Measurements from ENCODE around the gene IL3. TPM values are rescaled to one million over a fixed set of nuclear protein-coding genes. Genes with fewer than 3 reads are reported as not detected.

Gene IL3
- total and polyA plus RNA-seq, 11 donors, result not detected

GRCh38 chr5:132102944-132103331 is 42.5 kb downstream of the IL3 start:
- TF ChIP-seq POLR2A (IDR thresholded peaks at IDR 0.05), result no peak
- TF ChIP-seq CTCF (IDR thresholded peaks at IDR 0.05), result no peak
- H3K27ac ChIP-seq, result peak overlapping the region in 7 of 12 donors; percentile 36 to 74 (median 55)
- WGBS, 4 donors, result 60 to 80% (median 70%) methylated on average over 2 to 3 of the region's 3 CpGs
- H3K4me3 ChIP-seq, result no peak overlapping the region
- intact Hi-C loops (cut with DNase I), result loop anchor here in 1 of 10 donors (1.0 kb wide), 1 partner anchor 17 kb away; no protein-coding TSS in a partner anchor
- H3K4me1 ChIP-seq, result peaks cover 0 to 52% (median 17%) of the 10 kb centered on the region in 12 donors
- H3K9me3 ChIP-seq, result no peaks in the 10 kb centered on the region
- no peak for DNase-seq
- H3K36me3 ChIP-seq, result no peaks in the 10 kb centered on the region
- peak in 2 of 4 donors; percentile 13 to 21 for ATAC-seq
- no peaks in the 10 kb centered on the region for H3K27me3 ChIP-seq

GRCh38 chr5:132103332-132103951 is 43.0 kb downstream of the IL3 start:
- peak; percentile 70 to 95 (median 87) for ATAC-seq
- peaks cover 0 to 52% (median 17%) of the 10 kb centered on the region in 12 donors for H3K4me1 ChIP-seq
- H3K27me3 ChIP-seq, result no peaks in the 10 kb centered on the region
- H3K27ac ChIP-seq, result peak overlapping the region in 9 of 12 donors; percentile 22 to 74 (median 49)
- no peak for TF ChIP-seq CTCF (IDR thresholded peaks at IDR 0.05)
- no peak for TF ChIP-seq POLR2A (IDR thresholded peaks at IDR 0.05)
- no peaks in the 10 kb centered on the region for H3K36me3 ChIP-seq
- H3K4me3 ChIP-seq, result no peak overlapping the region
- intact Hi-C loops (cut with DNase I), result loop anchor here in 1 of 10 donors (1.0 kb wide), 1 partner anchor 17 kb away; no protein-coding TSS in a partner anchor
- H3K9me3 ChIP-seq, result no peaks in the 10 kb centered on the region
- peak; percentile 78 to 90 (median 86) for DNase-seq

- 81 to 88% (median 85%) methylated on average over 6 of the region's 6 CpGs for WGBS, 4 donors
- Histone ChIP-seq H3K4me1 (peaks cover 0 to 52% (median 17%) of the 10 kb centered on the region in 12 donors), H3K36me3 (no peaks in the 10 kb centered on the region), H3K27me3 (no peaks in the 10 kb centered on the region), H3K27ac (peak overlapping the region in 6 of 12 donors; percentile 27 to 74 (median 52)), H3K4me3 (no peak overlapping the region), H3K9me3 (no peaks in the 10 kb centered on the region)
- intact Hi-C loops (cut with DNase I), result loop anchor here in 1 of 10 donors (1.0 kb wide), 1 partner anchor 18 kb away; no protein-coding TSS in a partner anchor
- ATAC-seq, result no peak
- TF ChIP-seq CTCF (IDR thresholded peaks at IDR 0.05), result no peak
- TF ChIP-seq POLR2A (IDR thresholded peaks at IDR 0.05), result no peak
- no peak for DNase-seq
Observed at GRCh38 chr5:132103969-132104391, 43.5 kb downstream of the IL3 start.

- Histone ChIP-seq H3K27ac (no peak overlapping the region), H3K27me3 (no peaks in the 10 kb centered on the region), H3K4me3 (no peak overlapping the region), H3K36me3 (no peaks in the 10 kb centered on the region), H3K4me1 (peaks cover 0 to 50% (median 17%) of the 10 kb centered on the region in 12 donors), H3K9me3 (no peaks in the 10 kb centered on the region)
- TF ChIP-seq POLR2A (IDR thresholded peaks at IDR 0.05), result no peak
- no peak for TF ChIP-seq CTCF (IDR thresholded peaks at IDR 0.05)
- intact Hi-C loops (cut with DNase I), result no loop called here
- ATAC-seq (no peak), DNase-seq (no peak)
Observed at GRCh38 chr5:132104556-132104955, 44.1 kb downstream of the IL3 start.
